Measurements from ENCODE around the gene MRPS21.
"Not testable (repeated sequence)": the region's sequence is repeated elsewhere in the genome, so short reads cannot be mapped to it uniquely, and the experiment has no call there.

Gene MRPS21

DNA sequence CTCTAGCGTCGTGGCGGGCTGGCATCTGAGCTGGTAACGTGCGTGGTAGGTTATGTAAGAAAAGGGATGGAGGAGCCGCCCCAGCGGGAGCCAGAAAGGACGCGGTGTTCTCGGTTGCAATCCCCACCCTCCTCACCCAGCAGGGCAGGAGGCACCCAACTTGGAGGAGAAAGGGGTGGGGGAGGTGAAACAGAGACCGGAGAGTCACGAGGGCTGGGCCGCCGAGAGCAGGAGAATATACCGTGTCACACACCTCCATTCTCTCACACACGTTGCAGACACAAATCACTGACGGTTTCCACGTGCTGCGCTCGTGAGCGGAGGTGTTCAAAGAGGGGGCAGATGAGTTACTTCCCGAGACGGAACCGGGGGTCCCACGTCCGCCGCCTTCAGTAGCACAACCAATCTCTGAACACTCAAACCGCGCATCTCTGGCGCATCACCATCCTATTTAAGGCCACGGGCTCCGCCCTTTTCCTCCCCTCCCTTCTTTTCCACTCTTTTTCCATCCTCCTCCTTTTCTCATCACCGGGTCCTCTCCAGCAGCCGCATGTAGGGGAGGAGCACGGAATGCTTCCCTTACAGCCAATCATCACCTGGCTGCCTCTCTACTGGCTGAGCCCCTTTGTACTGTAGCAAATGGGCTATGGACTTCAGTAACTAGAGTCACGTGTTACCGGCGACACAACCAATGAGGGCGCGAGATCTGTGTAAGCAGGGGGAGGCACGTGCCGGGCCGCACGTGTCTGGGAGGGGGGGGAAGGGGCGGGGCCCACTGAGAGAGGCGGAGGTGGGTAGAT lies 11.7 kb upstream of the MRPS21 start, which contains the start of gene CIART:
TSS of gene CIART (plus strand) at position 797 of the 800 bp plus-strand sequence. CDS start 714 bp downstream, outside the sequence.
- DNase-seq (ENCODE audit: low read depth), result peak; percentile 98

GRCh38 chr1:150282558-150282958 lies 11.1 kb upstream of the MRPS21 start:
- no peak for DNase-seq (ENCODE audit: low read depth)

DNA sequence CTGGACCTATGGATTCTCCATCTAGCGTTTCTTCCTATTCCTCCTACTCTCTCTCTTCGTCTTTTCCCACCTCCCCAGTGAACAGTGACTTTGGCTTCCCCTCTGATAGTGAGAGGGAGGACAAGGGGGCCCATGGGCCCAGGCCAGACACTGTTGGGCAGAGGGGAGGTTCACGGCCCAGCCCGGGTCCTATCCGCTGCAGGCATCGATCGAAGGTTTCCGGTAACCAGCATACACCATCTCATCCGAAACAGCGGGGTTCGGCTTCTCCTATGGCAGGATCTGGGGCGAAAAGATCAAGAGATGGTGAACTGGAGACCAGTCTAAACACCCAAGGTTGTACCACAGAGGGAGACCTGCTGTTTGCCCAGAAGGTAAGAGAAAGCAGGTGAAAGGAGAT lies 10.4 kb upstream of the MRPS21 start:
- no peak for DNase-seq (ENCODE audit: low read depth)

DNA sequence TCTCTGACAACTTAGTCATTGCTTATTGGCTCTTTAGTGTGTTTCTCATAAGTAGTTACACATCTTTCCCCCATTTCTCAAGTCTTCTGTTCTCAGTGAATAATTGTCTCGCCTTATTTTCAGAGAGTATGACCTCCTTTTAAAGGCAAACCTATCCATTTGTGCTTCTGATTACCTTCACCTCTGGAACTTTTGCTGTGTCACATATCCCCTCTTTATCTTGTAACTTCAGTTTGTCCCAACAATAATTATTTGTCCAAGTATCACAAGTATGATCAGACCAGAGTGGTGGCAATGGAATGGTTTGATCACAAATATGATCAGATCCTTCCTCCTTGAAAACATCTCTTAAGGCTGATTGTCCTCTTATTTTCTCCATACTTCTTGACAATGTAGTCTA lies 5.3 kb upstream of the MRPS21 start:
- DNase-seq (ENCODE audit: low read depth), result no peak

- no peak for DNase-seq (ENCODE audit: low read depth)
Measured at GRCh38 chr1:150288822-150289221, 4.8 kb upstream of the MRPS21 start.

DNA sequence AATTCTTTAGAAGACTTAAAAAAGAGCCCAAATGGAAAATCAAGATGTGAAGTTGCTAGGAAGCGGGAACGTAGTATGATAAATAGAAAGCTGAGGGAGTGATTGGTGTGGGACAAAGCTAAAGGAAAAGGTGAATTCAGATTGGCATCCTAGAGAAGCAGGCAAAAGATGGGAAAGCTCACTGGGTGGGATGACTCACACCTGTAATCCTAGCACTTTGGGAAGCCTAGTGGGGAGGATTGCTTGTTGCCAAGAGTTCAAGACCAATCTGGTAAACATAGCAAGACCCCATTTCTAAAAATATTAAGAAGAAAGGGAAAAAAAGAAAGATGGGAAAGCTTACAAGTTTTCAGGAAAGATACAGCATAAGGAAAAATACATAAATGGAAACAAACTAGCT lies 1.8 kb downstream of the MRPS21 start:
- DNase-seq (ENCODE audit: low read depth), result peak; percentile 39

- DNase-seq (ENCODE audit: low read depth), result no peak
Measured at GRCh38 chr1:150299716-150300115, 6.1 kb downstream of the MRPS21 start.

GRCh38 chr1:150302338-150302737 lies 8.7 kb downstream of the MRPS21 start:
- no peak for DNase-seq (ENCODE audit: low read depth)

DNA sequence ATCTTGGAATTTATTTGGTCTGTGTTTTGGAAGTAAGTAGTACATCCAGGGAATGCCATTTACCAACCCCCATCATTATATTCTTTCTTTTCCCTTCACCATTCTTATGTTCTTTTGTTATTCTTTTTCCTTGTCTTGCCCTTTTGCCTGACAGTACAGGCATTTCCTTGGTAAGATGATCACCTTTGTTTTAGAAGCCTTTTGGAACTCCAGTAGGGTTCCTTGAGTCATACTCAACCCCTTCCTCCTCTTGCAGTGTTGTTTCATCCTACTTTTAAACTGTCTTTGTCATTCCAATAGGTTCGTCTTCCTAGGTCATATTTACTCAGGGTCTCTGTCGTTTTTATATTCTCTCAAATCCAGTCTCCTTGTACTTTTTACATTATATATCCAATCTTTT lies 9.2 kb downstream of the MRPS21 start:
- no peak for DNase-seq (ENCODE audit: low read depth)

- DNase-seq (ENCODE audit: low read depth), result not testable (repeated sequence)
Measured at GRCh38 chr1:150308585-150308984, 14.9 kb downstream of the MRPS21 start.

DNA sequence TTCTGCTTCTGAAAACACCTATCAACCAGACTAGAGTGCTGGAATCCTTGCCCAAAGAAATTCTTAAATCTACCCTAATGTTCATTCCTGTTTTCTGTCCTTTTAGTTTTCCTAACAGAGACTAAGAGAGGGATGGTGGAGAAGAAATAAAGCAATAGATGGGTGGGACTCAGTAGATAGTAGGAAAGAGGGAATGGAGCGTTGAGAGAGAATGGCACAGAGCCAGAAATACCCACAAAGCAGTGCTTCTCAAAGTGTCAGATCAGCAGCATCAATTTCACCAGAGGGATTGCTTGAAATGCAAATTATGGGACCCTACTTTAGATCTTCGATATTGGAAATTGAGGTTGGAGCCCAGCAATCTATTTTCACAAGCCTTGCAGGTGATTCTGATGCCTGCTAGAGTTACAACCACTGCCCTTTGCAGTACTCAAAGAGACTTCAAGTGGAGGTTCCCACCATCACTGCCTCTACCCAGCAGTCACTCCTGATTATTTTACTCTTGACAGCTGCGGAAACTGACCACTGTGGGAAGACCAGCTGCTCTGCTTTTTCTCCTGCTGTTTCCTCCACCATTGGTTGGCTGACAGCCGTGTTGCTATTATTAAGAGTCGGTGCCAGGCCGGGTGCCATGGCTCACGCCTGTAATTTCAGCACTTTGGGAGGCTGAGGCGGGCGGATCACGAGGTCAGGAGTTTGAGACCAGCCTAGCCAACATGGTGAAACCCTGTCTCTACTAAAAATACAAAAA lies 16.3 kb downstream of the MRPS21 start:
- DNase-seq (ENCODE audit: low read depth), result no peak

GRCh38 chr1:150311762-150312161 lies 18.1 kb downstream of the MRPS21 start:
- DNase-seq (ENCODE audit: low read depth), result no peak

DNA sequence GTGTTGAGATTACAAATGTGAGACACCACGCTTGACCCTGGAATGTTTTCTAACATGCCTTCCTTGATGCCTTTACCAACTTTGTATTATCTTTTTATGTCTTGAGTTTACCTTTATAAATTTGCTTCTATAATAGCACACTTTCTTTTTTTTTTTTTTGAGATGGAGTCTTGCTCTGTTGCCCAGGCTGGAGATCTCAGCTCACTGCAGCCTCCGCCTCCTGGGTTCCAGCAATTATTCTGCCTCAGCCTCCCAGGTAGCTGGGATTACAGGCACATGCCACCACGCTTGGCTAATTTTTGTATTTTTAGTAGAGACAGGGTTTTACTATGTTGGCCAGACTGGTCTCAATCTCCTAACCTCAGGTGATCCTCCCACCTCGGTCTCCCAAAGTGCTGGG lies 21.0 kb downstream of the MRPS21 start:
- DNase-seq (ENCODE audit: low read depth), result not testable (repeated sequence)

- no peak for DNase-seq (ENCODE audit: low read depth)
Measured at GRCh38 chr1:150320667-150320978, 27.0 kb downstream of the MRPS21 start.

DNA sequence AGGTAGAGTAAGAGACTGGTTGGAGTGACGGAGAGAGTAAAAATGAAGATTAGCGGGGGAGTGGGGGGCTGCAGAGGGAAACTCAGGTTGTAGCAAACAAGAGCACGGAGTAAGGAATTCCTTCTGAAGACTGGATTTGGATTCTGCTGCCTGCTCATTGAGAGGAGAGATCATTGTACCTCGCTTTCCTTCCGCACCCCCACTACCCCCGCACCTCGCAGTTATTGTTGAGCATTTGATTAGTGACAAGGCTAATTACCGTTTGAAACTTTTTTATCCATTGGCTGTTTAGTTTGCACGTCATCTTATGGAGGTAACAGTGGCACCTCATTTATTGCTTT lies 28.1 kb downstream of the MRPS21 start:
- no peak for DNase-seq (ENCODE audit: low read depth)

GRCh38 chr1:150322310-150322709 lies 28.6 kb downstream of the MRPS21 start:
- DNase-seq (ENCODE audit: low read depth), result peak; percentile 45

DNA sequence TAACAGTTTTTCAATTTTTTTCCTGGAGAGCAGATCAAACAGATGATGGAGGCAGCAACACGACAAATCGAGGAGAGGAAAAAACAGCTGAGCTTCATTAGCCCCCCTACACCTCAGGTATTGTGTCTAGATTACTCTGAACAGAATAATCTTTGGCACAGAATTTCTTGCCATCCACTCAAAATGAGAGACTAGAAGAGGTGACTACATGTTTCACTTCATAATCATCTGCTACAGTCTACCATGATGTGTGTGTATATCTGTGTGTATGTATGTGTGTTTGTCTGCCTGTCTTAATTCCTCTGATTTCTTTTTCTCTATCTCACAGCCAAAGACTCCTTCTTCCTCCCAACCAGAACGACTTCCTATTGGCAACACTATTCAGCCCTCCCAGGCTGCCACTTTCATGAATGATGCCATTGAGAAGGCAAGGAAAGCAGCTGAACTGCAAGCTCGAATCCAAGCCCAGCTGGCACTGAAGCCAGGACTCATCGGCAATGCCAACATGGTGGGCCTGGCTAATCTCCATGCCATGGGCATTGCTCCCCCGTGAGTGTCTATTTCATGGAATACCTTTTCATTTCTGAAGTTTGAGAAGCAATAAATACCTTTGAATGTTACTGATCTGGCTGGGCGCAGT lies 39.1 kb downstream of the MRPS21 start:
- no peak for DNase-seq (ENCODE audit: low read depth)

GRCh38 chr1:150346316-150346715 lies 52.7 kb downstream of the MRPS21 start:
- no peak for DNase-seq (ENCODE audit: low read depth)

- DNase-seq (ENCODE audit: low read depth), result no peak
Measured at GRCh38 chr1:150352866-150353265, 59.2 kb downstream of the MRPS21 start.

Measured in ELR (cell line).